T47D (cell line): Measurements from ENCODE around the gene BOC.
"Not testable (repeated sequence)": the region's sequence is repeated elsewhere in the genome, so short reads cannot be mapped to it uniquely, and the experiment has no call there.

Experiments used
- DNase-seq, 2 experiments: peaks; one replicate each; pipeline versions ENCODE4 v3.0.0 to v3.0.0-alpha.2; 2011 to 2012; ENCODE audit warnings: low read depth in 1 of 2, low spot score in 1 of 2
- JUND ChIP-seq: IDR thresholded peaks from 2 replicates; pipeline ENCODE4 v1.6.1; 2012; ENCODE audit warnings: low read depth
- in situ Hi-C: cut with HindIII; loops from 2 replicates; pipeline ENCODE4 v1.10.0; 2016; ENCODE audit warnings: low sequenced_read_pairs, low pct_unique_long_range_greater_than_20kb

Gene BOC

GRCh38 chr3:113211330-113212149 is at the start of gene BOC:
TSS of gene BOC (plus strand) at chr3:113211557. CDS start at chr3:113249803, 38,246 bp downstream.
- in situ Hi-C loops, result no loop called here
- no peak for TF ChIP-seq JUND

GRCh38 chr3:113161661-113162060 is 49.7 kb upstream of the BOC start:
- in situ Hi-C loops, result no loop called here
- TF ChIP-seq JUND, result no peak
- DNase-seq, result no peak

More at GRCh38 chr3:113211330-113212149, at the start of gene BOC:
- DNase-seq, result peak; percentile 57 to 60

- no peak for TF ChIP-seq JUND
- in situ Hi-C loops, result no loop called here
- DNase-seq, result no peak
Observed at GRCh38 chr3:113163152-113163551, 48.2 kb upstream of the BOC start.

GRCh38 chr3:113165841-113166240 is 45.5 kb upstream of the BOC start:
- in situ Hi-C loops, result no loop called here
- no peak for DNase-seq
- TF ChIP-seq JUND, result no peak

- TF ChIP-seq JUND, result no peak
- no peak for DNase-seq
- in situ Hi-C loops, result no loop called here
Observed at GRCh38 chr3:113166357-113166718, 45.0 kb upstream of the BOC start.

GRCh38 chr3:113166719-113167492 is 44.5 kb upstream of the BOC start:
- peak in 1 of 2 experiments; percentile 46 for DNase-seq
- in situ Hi-C loops, result no loop called here
- no peak for TF ChIP-seq JUND

GRCh38 chr3:113167825-113168801 is 43.2 kb upstream of the BOC start:
- no peak for TF ChIP-seq JUND
- no peak for DNase-seq
- in situ Hi-C loops, result no loop called here

- no peak for TF ChIP-seq JUND
- DNase-seq, result no peak
- in situ Hi-C loops, result no loop called here
Observed at GRCh38 chr3:113169891-113170452, 41.4 kb upstream of the BOC start.

GRCh38 chr3:113170771-113171170 is 40.6 kb upstream of the BOC start:
- no peak for DNase-seq
- in situ Hi-C loops, result no loop called here
- no peak for TF ChIP-seq JUND

- in situ Hi-C loops, DNase-seq: not testable (repeated sequence)
Observed at GRCh38 chr3:113171675-113172300, 39.6 kb upstream of the BOC start.

GRCh38 chr3:113173102-113173501 is 38.3 kb upstream of the BOC start:
- TF ChIP-seq JUND, result no peak
- in situ Hi-C loops, result no loop called here
- no peak for DNase-seq

GRCh38 chr3:113174304-113174703 is 37.1 kb upstream of the BOC start:
- no peak for DNase-seq
- in situ Hi-C loops, result no loop called here
- no peak for TF ChIP-seq JUND
